ENCODE measurements around the gene CPHXL.

Gene CPHXL

DNA sequence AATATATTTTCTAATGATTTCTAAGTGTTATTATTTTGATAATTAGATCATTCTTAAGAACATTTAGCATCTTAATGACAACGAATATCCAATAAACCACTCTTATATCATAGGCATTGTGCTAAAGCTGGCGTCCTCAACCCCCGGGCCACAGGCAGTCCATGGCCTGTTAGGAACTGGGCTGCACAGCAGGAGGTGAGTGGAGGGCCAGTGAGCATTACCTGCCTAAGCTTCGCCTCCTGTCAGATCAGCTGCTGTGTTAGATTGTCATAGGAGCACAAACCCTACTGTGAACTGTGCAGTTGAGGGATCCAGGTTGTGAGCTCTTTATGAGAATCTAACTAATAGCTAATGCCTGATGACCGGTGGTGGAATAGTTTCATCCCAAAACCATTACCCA is 28.7 kb downstream of the CPHXL start:
- no peak for DNase-seq

DNA sequence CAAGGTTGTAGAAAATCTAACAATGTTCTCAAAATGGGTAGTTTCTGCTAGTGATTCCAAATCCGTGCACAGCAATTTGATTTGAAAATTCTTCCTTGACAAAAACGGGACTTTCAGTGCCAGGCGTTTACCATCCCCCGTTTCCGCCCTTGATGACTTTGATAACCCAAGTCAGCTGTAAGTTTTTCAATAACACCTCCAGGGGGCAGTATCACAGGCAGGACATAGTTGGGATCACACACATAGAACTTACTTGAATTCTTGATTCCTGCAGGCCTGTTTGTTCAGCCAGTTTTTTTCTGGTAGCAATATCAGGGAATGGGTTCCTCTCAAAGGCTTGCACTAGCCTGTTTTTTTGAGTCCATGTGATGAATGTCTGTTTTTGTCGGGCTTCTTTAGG is 30.6 kb downstream of the CPHXL start:
- DNase-seq, result no peak

DNA sequence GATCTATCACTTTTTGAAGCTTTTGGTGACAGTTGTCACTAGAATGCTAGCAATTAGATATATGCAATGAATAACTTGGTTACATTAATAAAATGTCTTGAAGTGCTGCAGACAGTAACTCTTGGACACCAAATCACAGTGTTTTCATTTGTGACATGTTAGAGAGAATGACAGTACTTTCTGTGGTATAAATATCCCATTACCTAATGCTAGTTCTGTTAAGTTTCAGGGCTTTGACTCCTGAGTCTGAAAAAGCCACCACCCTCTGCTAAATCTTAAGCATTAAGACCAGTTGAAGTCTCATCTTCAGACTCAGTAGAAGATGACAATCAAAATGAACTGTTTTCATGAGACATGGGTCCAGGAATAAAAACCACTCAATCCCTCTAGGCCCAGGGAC is 38.9 kb downstream of the CPHXL start:
- DNase-seq, result no peak

DNA sequence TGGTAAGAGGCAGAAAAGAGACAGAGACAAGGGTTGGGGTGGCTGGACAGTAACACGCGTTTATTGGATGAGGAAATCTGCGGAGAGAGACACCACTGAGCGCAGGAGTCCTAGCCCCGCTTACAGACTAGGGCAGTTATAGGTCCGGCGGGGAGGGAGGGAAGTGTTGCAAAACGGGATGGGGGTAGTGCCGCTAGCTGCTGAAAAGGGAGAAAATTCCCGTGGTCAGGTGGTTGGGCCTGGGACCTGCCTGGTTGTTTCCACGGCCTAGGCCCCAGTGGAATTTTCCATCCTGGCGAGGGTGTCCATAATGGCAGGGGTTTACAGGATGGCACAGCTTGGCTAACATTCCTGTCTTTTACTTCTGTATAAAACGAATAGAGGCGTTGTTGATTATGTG is 44.0 kb downstream of the CPHXL start:
- no peak for DNase-seq

DNA sequence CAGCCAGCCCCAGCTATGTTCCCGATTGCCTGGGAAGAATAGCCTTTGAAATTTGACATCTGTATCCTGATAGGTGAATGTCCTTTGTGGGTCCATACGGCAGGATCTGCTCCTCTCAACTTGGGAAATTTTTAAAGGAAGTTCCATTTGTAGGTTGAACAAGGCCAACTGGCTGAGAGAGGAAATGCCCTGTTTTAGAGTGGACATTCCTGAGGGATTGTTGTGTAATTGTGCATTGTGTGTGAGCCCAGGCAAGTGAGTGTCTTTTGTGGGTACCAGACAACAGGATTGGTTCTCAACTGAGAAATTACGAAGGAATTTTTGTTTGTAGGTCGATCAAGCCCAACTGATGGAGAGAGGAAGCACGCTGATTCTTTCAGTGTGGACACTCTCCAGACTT is 46.9 kb downstream of the CPHXL start:
- DNase-seq, result no peak

DNA sequence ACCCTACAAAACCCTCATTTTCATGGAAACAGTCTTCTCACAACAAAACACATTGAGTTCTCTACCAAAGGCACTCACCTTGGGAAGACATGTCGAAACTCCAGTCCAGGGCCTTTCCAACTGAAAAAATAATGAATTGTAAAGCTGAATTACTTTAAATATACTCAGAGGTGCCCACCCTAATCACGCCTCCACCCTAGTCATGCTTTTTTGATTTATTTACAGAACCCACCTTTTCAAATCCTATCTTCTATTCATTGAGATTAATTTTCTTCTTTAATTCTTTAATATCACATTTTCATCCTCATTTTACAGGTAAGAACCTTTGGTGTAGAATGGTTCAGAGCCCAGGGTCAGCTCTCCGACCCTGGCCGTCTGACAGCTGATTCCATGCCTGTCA is 49.4 kb downstream of the CPHXL start, which contains the start of gene CPHXL2:
TSS of gene CPHXL2 (minus strand) at position 101 of the 400 bp plus-strand sequence. CDS start at position 91, 10 bp downstream.
- no peak for DNase-seq

DNA sequence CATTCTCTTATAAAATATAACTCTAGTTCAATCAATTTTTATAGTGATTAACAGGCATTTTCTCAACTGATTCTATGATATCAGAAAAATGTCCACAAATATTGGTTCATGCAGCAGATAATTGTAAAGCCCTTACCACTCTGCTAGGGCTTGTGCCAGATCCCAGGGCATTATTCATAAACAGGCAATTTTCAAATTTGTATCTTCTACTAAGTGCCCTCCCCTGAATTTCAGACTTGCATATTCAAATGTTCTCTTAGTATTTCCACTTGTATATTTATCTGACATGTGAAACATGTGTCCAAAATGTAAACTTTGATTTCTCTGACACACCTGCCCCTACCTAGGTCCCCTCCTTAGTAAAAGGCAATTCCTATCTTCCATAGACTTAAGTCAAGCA is 58.8 kb downstream of the CPHXL start:
- DNase-seq, result no peak

Data from activated effector memory CD4-positive, alpha-beta T cell treated with Interleukin-2 at 50 U/mL for 16 hours (primary cell).